ENCODE data around the gene SPACA7. TPM values are rescaled to one million over a fixed set of nuclear protein-coding genes. Genes with fewer than 3 reads are reported as not detected.

SPACA7 gene
- total and polyA plus RNA-seq, 10 of the 15 experiments (the other 5 are each of a cell fraction or from before 2014, with no cell fraction given) = not detected

- Histone ChIP-seq H2AFZ (ENCODE audit: control insufficient read depth, low read depth, low read length) (no peak overlapping the region), H3K27me3 (replicated peaks in 1 of 2; ENCODE audit: control insufficient read depth in 2 of 2, insufficient read depth in 2 of 2, low read length in 1 of 2) (no peaks in the 10 kb centered on the region), H3K36me3 (ENCODE audit: control insufficient read depth in 2 of 2, insufficient read depth in 2 of 2, low read length in 1 of 2) (no peaks in the 10 kb centered on the region), H3K4me2 (ENCODE audit: control insufficient read depth, insufficient read depth) (no peak overlapping the region), H3K27ac (ENCODE audit: control insufficient read depth, insufficient read depth) (no peak overlapping the region), H3K79me2 (ENCODE audit: control insufficient read depth, insufficient read depth, low read length) (no peaks in the 10 kb centered on the region), H3K9ac (ENCODE audit: control insufficient read depth, insufficient read depth, low read length) (no peak overlapping the region), H3K4me1 (ENCODE audit: control insufficient read depth, insufficient read depth, low read length) (no peaks in the 10 kb centered on the region), H3K4me3 (no peak overlapping the region), H3K9me3 (replicated peaks; ENCODE audit: control insufficient read depth, insufficient read depth, low read length) (no peaks in the 10 kb centered on the region), H4K20me1 (ENCODE audit: control insufficient read depth, insufficient read depth) (no peaks in the 10 kb centered on the region)
- TF ChIP-seq SIX5 (IDR thresholded peaks at IDR 0.05; ENCODE audit: low read depth, low read length, severe bottlenecking) = no peak
- no peak for TF ChIP-seq ZZZ3 (IDR thresholded peaks at IDR 0.05; ENCODE audit: control insufficient read depth, insufficient read length, low read depth)
- no peak for TF ChIP-seq E4F1 (IDR thresholded peaks at IDR 0.05; ENCODE audit: borderline replicate concordance, partially characterized antibody)
- TF ChIP-seq SMC3 (IDR thresholded peaks at IDR 0.05; ENCODE audit: borderline replicate concordance, low read length) = no peak
- no peak for TF ChIP-seq CBFB (IDR thresholded peaks at IDR 0.05; ENCODE audit: low read depth)
- no peak for TF ChIP-seq BHLHE40 (IDR thresholded peaks at IDR 0.05; ENCODE audit: borderline replicate concordance in 1 of 2, low read depth in 2 of 2, low read length in 1 of 2)
- TF ChIP-seq, protein P1, sequence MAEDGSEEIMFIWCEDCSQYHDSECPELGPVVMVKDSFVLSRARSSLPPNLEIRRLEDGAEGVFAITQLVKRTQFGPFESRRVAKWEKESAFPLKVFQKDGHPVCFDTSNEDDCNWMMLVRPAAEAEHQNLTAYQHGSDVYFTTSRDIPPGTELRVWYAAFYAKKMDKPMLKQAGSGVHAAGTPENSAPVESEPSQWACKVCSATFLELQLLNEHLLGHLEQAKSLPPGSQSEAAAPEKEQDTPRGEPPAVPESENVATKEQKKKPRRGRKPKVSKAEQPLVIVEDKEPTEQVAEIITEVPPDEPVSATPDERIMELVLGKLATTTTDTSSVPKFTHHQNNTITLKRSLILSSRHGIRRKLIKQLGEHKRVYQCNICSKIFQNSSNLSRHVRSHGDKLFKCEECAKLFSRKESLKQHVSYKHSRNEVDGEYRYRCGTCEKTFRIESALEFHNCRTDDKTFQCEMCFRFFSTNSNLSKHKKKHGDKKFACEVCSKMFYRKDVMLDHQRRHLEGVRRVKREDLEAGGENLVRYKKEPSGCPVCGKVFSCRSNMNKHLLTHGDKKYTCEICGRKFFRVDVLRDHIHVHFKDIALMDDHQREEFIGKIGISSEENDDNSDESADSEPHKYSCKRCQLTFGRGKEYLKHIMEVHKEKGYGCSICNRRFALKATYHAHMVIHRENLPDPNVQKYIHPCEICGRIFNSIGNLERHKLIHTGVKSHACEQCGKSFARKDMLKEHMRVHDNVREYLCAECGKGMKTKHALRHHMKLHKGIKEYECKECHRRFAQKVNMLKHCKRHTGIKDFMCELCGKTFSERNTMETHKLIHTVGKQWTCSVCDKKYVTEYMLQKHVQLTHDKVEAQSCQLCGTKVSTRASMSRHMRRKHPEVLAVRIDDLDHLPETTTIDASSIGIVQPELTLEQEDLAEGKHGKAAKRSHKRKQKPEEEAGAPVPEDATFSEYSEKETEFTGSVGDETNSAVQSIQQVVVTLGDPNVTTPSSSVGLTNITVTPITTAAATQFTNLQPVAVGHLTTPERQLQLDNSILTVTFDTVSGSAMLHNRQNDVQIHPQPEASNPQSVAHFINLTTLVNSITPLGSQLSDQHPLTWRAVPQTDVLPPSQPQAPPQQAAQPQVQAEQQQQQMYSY (CRISPR knock-in tag; IDR thresholded peaks at IDR 0.05) = no peak
- TF ChIP-seq SP1 (IDR thresholded peaks at IDR 0.05; ENCODE audit: low read depth, low read length) = no peak
- TF ChIP-seq MTA3 (IDR thresholded peaks at IDR 0.05; ENCODE audit: borderline replicate concordance, low read length) = no peak
- in situ Hi-C loops (cut with MboI) (no loop called here), intact Hi-C loops (cut with micrococcal nuclease; ENCODE audit: unreplicated experiment) (no loop called here)
- POLR2A ChIA-PET = no interaction called here
- 65% methylated on average over 4 of the region's 4 CpGs for whole genome bisulfite sequencing (ENCODE audit: insufficient coverage, insufficient replicate concordance, low lambda C conversion rate, missing lambda C conversion rate)
- SMC1A ChIA-PET (ENCODE audit: uncharacterized antibody, unreplicated experiment) = no interaction called here
- DNase-seq (ENCODE audit: low read depth, low spot score) (no peak), FAIRE-seq (no peak), ATAC-seq (no peak)
- CTCF ChIA-PET = no interaction called here
- RAD21 ChIA-PET (ENCODE audit: unreplicated experiment) = no interaction called here
- BruUV-seq (replicated peaks) = no TSS peak
Measured at GRCh38 chr13:112358156-112358555, 18.0 kb upstream of the SPACA7 start.
